Measurements from ENCODE around the gene ADA.

ADA gene

GRCh38 chr20:44610313-44610962 is 41.1 kb downstream of the ADA start:
- 0 out of 2 replicates have a peak, but pooled peaks cover 3% of the 10 kb centered on the region for H3K9me3 ChIP-seq (ENCODE audit: insufficient read depth, low read depth, low read length)
- H3K27me3 ChIP-seq (ENCODE audit: insufficient read depth, low read length) = no peaks in the 10 kb centered on the region
- no peak overlapping the region for H3K4me3 ChIP-seq (ENCODE audit: low read length)
- WGBS = no CpG with 5 or more reads among the region's 1 CpG
- peaks cover 4% of the 10 kb centered on the region; the same call in 1 of the 2 replicates for H3K36me3 ChIP-seq (ENCODE audit: insufficient read depth, low read length)
- peaks cover 9% of the 10 kb centered on the region for H3K4me1 ChIP-seq (ENCODE audit: insufficient read depth, low read length)
- no peak overlapping the region for H3K27ac ChIP-seq (ENCODE audit: low read depth, low read length)
- H3K9ac ChIP-seq (ENCODE audit: low read depth, low read length) = no peak overlapping the region

- Histone ChIP-seq H3K9ac (ENCODE audit: low read depth, low read length) (no peak overlapping the region), H3K4me3 (ENCODE audit: low read length) (no peak overlapping the region), H3K4me1 (ENCODE audit: insufficient read depth, low read length) (peaks cover 5% of the 10 kb centered on the region), H3K36me3 (ENCODE audit: insufficient read depth, low read length) (peaks cover 4% of the 10 kb centered on the region; the same call in 1 of the 2 replicates), H3K9me3 (ENCODE audit: insufficient read depth, low read depth, low read length) (0 out of 2 replicates have a peak, but pooled peaks cover 3% of the 10 kb centered on the region), H3K27me3 (ENCODE audit: insufficient read depth, low read length) (no peaks in the 10 kb centered on the region), H3K27ac (ENCODE audit: low read depth, low read length) (peak overlapping the region; percentile 34; the same call in 1 of the 2 replicates)
- WGBS = 42% methylated on average over 25 of the region's 25 CpGs
Measured at GRCh38 chr20:44609516-44610312, 41.8 kb downstream of the ADA start.

- Histone ChIP-seq H3K9me3 (ENCODE audit: insufficient read depth, low read depth, low read length) (0 out of 2 replicates have a peak, but pooled peaks cover 3% of the 10 kb centered on the region), H3K27ac (ENCODE audit: low read depth, low read length) (no peak overlapping the region), H3K4me1 (ENCODE audit: insufficient read depth, low read length) (peaks cover 5% of the 10 kb centered on the region), H3K27me3 (ENCODE audit: insufficient read depth, low read length) (no peaks in the 10 kb centered on the region), H3K9ac (ENCODE audit: low read depth, low read length) (no peak overlapping the region), H3K36me3 (ENCODE audit: insufficient read depth, low read length) (peaks cover 4% of the 10 kb centered on the region; the same call in 1 of the 2 replicates), H3K4me3 (ENCODE audit: low read length) (no peak overlapping the region)
- WGBS = 87% methylated on average over 9 of the region's 9 CpGs
Measured at GRCh38 chr20:44609006-44609515, 42.4 kb downstream of the ADA start.

GRCh38 chr20:44606725-44607441 is 44.6 kb downstream of the ADA start:
- H3K27me3 ChIP-seq (ENCODE audit: insufficient read depth, low read length) = no peaks in the 10 kb centered on the region
- H3K9me3 ChIP-seq (ENCODE audit: insufficient read depth, low read depth, low read length) = 0 out of 2 replicates have a peak, but pooled peaks cover 3% of the 10 kb centered on the region
- WGBS = 99% methylated on average over 5 of the region's 5 CpGs
- H3K4me3 ChIP-seq (ENCODE audit: low read length) = no peak overlapping the region
- no peaks in the 10 kb centered on the region for H3K36me3 ChIP-seq (ENCODE audit: insufficient read depth, low read length)
- no peak overlapping the region for H3K9ac ChIP-seq (ENCODE audit: low read depth, low read length)
- peaks cover 5% of the 10 kb centered on the region for H3K4me1 ChIP-seq (ENCODE audit: insufficient read depth, low read length)
- H3K27ac ChIP-seq (ENCODE audit: low read depth, low read length) = no peak overlapping the region

DNA sequence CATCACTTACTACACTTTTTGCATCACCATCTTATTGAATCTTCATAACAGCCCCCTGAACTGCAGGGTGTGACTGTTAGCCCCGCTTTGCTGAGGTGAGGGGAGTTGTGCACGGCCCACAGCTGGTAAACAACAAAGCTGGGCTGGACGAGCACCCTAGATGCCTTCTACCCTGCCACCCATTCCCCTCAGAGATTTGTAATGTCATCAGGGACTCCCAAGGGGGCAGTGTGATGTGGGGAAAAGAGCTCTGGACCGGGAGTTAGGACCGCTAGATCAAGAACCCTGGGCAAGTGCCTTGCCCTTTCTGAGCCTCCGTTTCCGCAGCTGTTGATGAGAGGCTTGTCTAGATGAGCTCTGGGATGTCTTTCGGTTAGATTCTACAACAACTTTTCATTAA is 48.2 kb downstream of the ADA start:
- Histone ChIP-seq H3K36me3 (ENCODE audit: insufficient read depth, low read length) (no peaks in the 10 kb centered on the region), H3K4me3 (ENCODE audit: low read length) (no peak overlapping the region), H3K27ac (ENCODE audit: low read depth, low read length) (no peak overlapping the region), H3K27me3 (ENCODE audit: insufficient read depth, low read length) (no peaks in the 10 kb centered on the region), H3K9ac (ENCODE audit: low read depth, low read length) (no peak overlapping the region), H3K9me3 (ENCODE audit: insufficient read depth, low read depth, low read length) (0 out of 2 replicates have a peak, but pooled peaks cover 3% of the 10 kb centered on the region), H3K4me1 (ENCODE audit: insufficient read depth, low read length) (peaks cover 2% of the 10 kb centered on the region; the same call in 1 of the 2 replicates)
- 89% methylated on average over 7 of the region's 8 CpGs for WGBS

- 54% methylated on average over 1 of the region's 1 CpG for WGBS
Measured at GRCh38 chr20:44601801-44602204, 49.7 kb downstream of the ADA start.

GRCh38 chr20:44601236-44601671 is 50.2 kb downstream of the ADA start:
- Histone ChIP-seq H3K27me3 (ENCODE audit: insufficient read depth, low read length) (no peaks in the 10 kb centered on the region), H3K36me3 (ENCODE audit: insufficient read depth, low read length) (no peaks in the 10 kb centered on the region), H3K9me3 (ENCODE audit: insufficient read depth, low read depth, low read length) (no peaks in the 10 kb centered on the region), H3K27ac (ENCODE audit: low read depth, low read length) (no peak overlapping the region), H3K4me1 (ENCODE audit: insufficient read depth, low read length) (peaks cover 18% of the 10 kb centered on the region), H3K9ac (ENCODE audit: low read depth, low read length) (no peak overlapping the region), H3K4me3 (ENCODE audit: low read length) (no peak overlapping the region)
- 90% methylated on average over 7 of the region's 7 CpGs for WGBS

More at GRCh38 chr20:44601801-44602204, 49.7 kb downstream of the ADA start:
- no peaks in the 10 kb centered on the region for H3K36me3 ChIP-seq (ENCODE audit: insufficient read depth, low read length)
- no peak overlapping the region for H3K4me3 ChIP-seq (ENCODE audit: low read length)
- 0 out of 2 replicates have a peak, but pooled peaks cover 2% of the 10 kb centered on the region for H3K9me3 ChIP-seq (ENCODE audit: insufficient read depth, low read depth, low read length)
- H3K4me1 ChIP-seq (ENCODE audit: insufficient read depth, low read length) = peaks cover 14% of the 10 kb centered on the region
- H3K27me3 ChIP-seq (ENCODE audit: insufficient read depth, low read length) = no peaks in the 10 kb centered on the region
- H3K9ac ChIP-seq (ENCODE audit: low read depth, low read length) = no peak overlapping the region
- no peak overlapping the region for H3K27ac ChIP-seq (ENCODE audit: low read depth, low read length)

- Histone ChIP-seq H3K36me3 (ENCODE audit: insufficient read depth, low read length) (no peaks in the 10 kb centered on the region), H3K27me3 (ENCODE audit: insufficient read depth, low read length) (no peaks in the 10 kb centered on the region), H3K4me1 (ENCODE audit: insufficient read depth, low read length) (peaks cover 18% of the 10 kb centered on the region), H3K27ac (ENCODE audit: low read depth, low read length) (no peak overlapping the region), H3K9me3 (ENCODE audit: insufficient read depth, low read depth, low read length) (no peaks in the 10 kb centered on the region), H3K9ac (ENCODE audit: low read depth, low read length) (no peak overlapping the region), H3K4me3 (ENCODE audit: low read length) (no peak overlapping the region)
- WGBS = 95% methylated on average over 11 of the region's 11 CpGs
Measured at GRCh38 chr20:44600758-44601201, 50.7 kb downstream of the ADA start.

DNA sequence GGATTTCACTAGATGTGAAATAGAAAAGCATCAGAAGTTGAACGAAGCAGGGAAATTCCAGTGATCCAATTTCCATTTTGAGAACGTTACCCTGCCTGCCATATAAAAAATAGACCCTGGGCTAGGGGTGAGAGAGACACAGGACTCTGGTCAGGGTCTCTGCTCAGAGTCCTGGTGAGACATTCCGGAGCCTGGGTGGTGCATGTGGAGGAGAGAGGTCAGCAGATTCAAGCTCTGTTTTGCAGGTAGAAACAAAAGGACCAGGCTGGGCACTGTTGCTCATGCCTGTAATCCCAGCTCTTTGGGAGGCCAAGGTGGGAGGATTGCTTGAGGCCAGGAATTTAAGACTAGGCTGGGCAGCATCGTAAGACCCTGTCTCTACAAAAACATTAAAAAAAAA is 51.2 kb downstream of the ADA start:
- H3K9me3 ChIP-seq (ENCODE audit: insufficient read depth, low read depth, low read length) = no peaks in the 10 kb centered on the region
- 92% methylated on average over 3 of the region's 4 CpGs for WGBS
- no peak overlapping the region for H3K4me3 ChIP-seq (ENCODE audit: low read length)
- H3K27ac ChIP-seq (ENCODE audit: low read depth, low read length) = no peak overlapping the region
- no peaks in the 10 kb centered on the region for H3K27me3 ChIP-seq (ENCODE audit: insufficient read depth, low read length)
- H3K9ac ChIP-seq (ENCODE audit: low read depth, low read length) = no peak overlapping the region
- peaks cover 18% of the 10 kb centered on the region for H3K4me1 ChIP-seq (ENCODE audit: insufficient read depth, low read length)
- H3K36me3 ChIP-seq (ENCODE audit: insufficient read depth, low read length) = no peaks in the 10 kb centered on the region

GRCh38 chr20:44599715-44600114 is 51.8 kb downstream of the ADA start:
- Histone ChIP-seq H3K27ac (ENCODE audit: low read depth, low read length) (no peak overlapping the region), H3K9me3 (ENCODE audit: insufficient read depth, low read depth, low read length) (no peaks in the 10 kb centered on the region), H3K4me3 (ENCODE audit: low read length) (no peak overlapping the region), H3K4me1 (ENCODE audit: insufficient read depth, low read length) (peaks cover 18% of the 10 kb centered on the region), H3K36me3 (ENCODE audit: insufficient read depth, low read length) (no peaks in the 10 kb centered on the region), H3K9ac (ENCODE audit: low read depth, low read length) (no peak overlapping the region), H3K27me3 (ENCODE audit: insufficient read depth, low read length) (no peaks in the 10 kb centered on the region)
- 71% methylated on average over 1 of the region's 1 CpG for WGBS
